ENCODE measurements around the gene GOSR2. TPM values are rescaled to one million over a fixed set of nuclear protein-coding genes. Genes with fewer than 3 reads are reported as not detected.

GOSR2 gene
- total and polyA plus RNA-seq, 2 donors (not counting 3 experiments of a cell fraction or from before 2014, with no cell fraction given), result 48.6 to 54.7 TPM

- intact Hi-C loops (cut with micrococcal nuclease), result no loop called here
These were observed 25.6 kb downstream of the GOSR2 start for GRCh38 chr17:46948544-46948943.

More at GRCh38 chr17:46948544-46948943, 25.6 kb downstream of the GOSR2 start:
- H3K36me3 ChIP-seq (ENCODE audit: control insufficient read depth in 2 of 2, extremely low read depth in 1 of 2, insufficient read depth in 2 of 2, low read length in 2 of 2), result no peaks in the 10 kb centered on the region
- no peak for FAIRE-seq
- peaks cover 0 to 5% of the 10 kb centered on the region in 2 experiments for H3K27me3 ChIP-seq (ENCODE audit: control insufficient read depth in 2 of 2, insufficient read depth in 2 of 2, low read length in 2 of 2)
- H3K4me2 ChIP-seq (ENCODE audit: insufficient read depth, low read length), result no peak overlapping the region
- H3K27ac ChIP-seq (ENCODE audit: insufficient read depth, low read depth, low read length), result no peak overlapping the region
- CTCF ChIA-PET, result interaction anchor here (0.9 kb wide), 1 partner anchor 32 kb away, joined by 3 read pairs; no protein-coding TSS in a partner anchor
- no peak overlapping the region for H2AFZ ChIP-seq (ENCODE audit: low read depth, low read length)
- no peaks in the 10 kb centered on the region for H3K9me1 ChIP-seq (replicated peaks; ENCODE audit: control insufficient read depth, extremely low read depth, insufficient read depth, low read length)
- TF ChIP-seq MYC (IDR thresholded peaks at IDR 0.05; ENCODE audit: low read depth, low read length) (no peak), POLR2A (IDR thresholded peaks at IDR 0.05; ENCODE audit: low read depth, low read length) (no peak), CTCF (IDR thresholded peaks at IDR 0.05; ENCODE audit: extremely low read depth in 1 of 2, insufficient read depth in 1 of 2, low read depth in 1 of 2, low read length in 2 of 2) (no peak), EZH2 (IDR thresholded peaks at IDR 0.05; ENCODE audit: borderline replicate concordance, low read depth, low read length, severe bottlenecking) (no peak), MAX (IDR thresholded peaks at IDR 0.05; ENCODE audit: insufficient read depth, insufficient read length) (no peak), POLR2AphosphoS5 (IDR thresholded peaks at IDR 0.05; ENCODE audit: insufficient read depth, low read depth, low read length) (no peak), FOS (IDR thresholded peaks at IDR 0.05; ENCODE audit: borderline replicate concordance, insufficient read depth, low read length) (no peak), JUN (IDR thresholded peaks at IDR 0.05; ENCODE audit: borderline replicate concordance, insufficient read depth, insufficient read length, low read depth) (no peak), GATA2 (IDR thresholded peaks at IDR 0.05; ENCODE audit: insufficient read depth, insufficient read length, low read depth, low read length) (no peak)
- peaks cover 8% of the 10 kb centered on the region for H3K4me1 ChIP-seq (ENCODE audit: control insufficient read depth, extremely low read depth, insufficient read depth, low read length)
- BruUV-seq (replicated peaks), result no TSS peak
- no peak overlapping the region for H3K9ac ChIP-seq (replicated peaks; ENCODE audit: extremely low read depth, insufficient read depth, low read length)
- H3K4me3 ChIP-seq (replicated peaks in 1 of 3; ENCODE audit: insufficient read depth in 1 of 3, low read depth in 1 of 3, low read length in 3 of 3), result no peak overlapping the region
- POLR2A ChIA-PET, result interaction anchor here (2.1 kb wide), 1 partner anchor 11 kb away, joined by 4 read pairs; no protein-coding TSS in a partner anchor
- dilution Hi-C loops (cut with MboI; ENCODE audit: extremely low pct_ligation_motif_present, low sequenced_read_pairs), result no loop called here
- no peaks in the 10 kb centered on the region for H4K20me1 ChIP-seq (replicated peaks; ENCODE audit: control insufficient read depth, extremely low read depth, insufficient read depth, low read length)
- no peaks in the 10 kb centered on the region for H3K9me3 ChIP-seq (replicated peaks; ENCODE audit: control insufficient read depth, insufficient read depth, low read length)
- H3K79me2 ChIP-seq (ENCODE audit: control insufficient read depth, insufficient read depth, low read length), result no peaks in the 10 kb centered on the region
- DNase-seq (ENCODE audit: low read depth, low spot score), result no peak
